Suprapubic skin (tissue), 4 donors: Measurements from ENCODE around the gene MCM9. TPM values are rescaled to one million over a fixed set of nuclear protein-coding genes. Genes with fewer than 3 reads are reported as not detected.
"Not testable (repeated sequence)": the region's sequence is repeated elsewhere in the genome, so short reads cannot be mapped to it uniquely, and the experiment has no call there.

Source experiments
- DNase-seq, 2 donors: peaks; one replicate each; pipeline ENCODE4 v3.0.0-alpha.2; 2019; ENCODE audit warnings: low spot score in 2 of 2
- H3K27ac ChIP-seq: fragments of 200-600 bp; sonication (generic); one replicate; pipeline ENCODE4 v1.5.1; 2019
- H3K27me3 ChIP-seq: fragments of 200-600 bp; sonication (generic); one replicate; pipeline ENCODE4 v1.5.1; 2019
- H3K36me3 ChIP-seq: fragments of 200-600 bp; sonication (generic); one replicate; pipeline ENCODE4 v1.5.1; 2019
- H3K4me1 ChIP-seq: fragments of 200-600 bp; sonication (generic); one replicate; pipeline ENCODE4 v1.5.1; 2019
- H3K4me3 ChIP-seq: fragments of 200-600 bp; sonication (generic); one replicate; pipeline ENCODE4 v1.5.1; 2019; ENCODE audit warnings: mild to moderate bottlenecking
- H3K9me3 ChIP-seq: fragments of 200-600 bp; sonication (generic); one replicate; pipeline ENCODE4 v1.5.1; 2019
- EP300 ChIP-seq: sonication (generic); formaldehyde crosslinking; IDR thresholded peaks from one replicate; pipeline ENCODE4 v1.6.1; 2017; ENCODE audit warnings: antibody characterized with exemption
- POLR2A ChIP-seq, 2 donors: fragments of 450-650 bp; IDR thresholded peaks; one replicate each; pipeline ENCODE4 v1.6.1; 2017; ENCODE audit warnings: antibody characterized with exemption in 2 of 2, mild to moderate bottlenecking in 2 of 2, moderate library complexity in 2 of 2
- POLR2AphosphoS5 ChIP-seq, 3 donors: sonication (generic); formaldehyde crosslinking; IDR thresholded peaks; one replicate each; pipeline ENCODE4 v1.6.1; 2017; ENCODE audit warnings: antibody characterized with exemption in 3 of 3
- WGBS: methylation state at CpG from one replicate; pipeline ENCODE4 v1.1.5; 2018; 5-methylcytosine and 5-hydroxymethylcytosine counted together
- total RNA-seq, 4 donors: library from RNA; depleted of rRNA; stranded (reverse); fragments of >200 nt; gene quantifications; one replicate each; pipeline ENCODE4 v1.1.0, GENCODE V29; 2016
- TF ChIP-seq, protein P1 (sequence below), 2 donors: fragments of 200-600 bp in 1 of 2; fragments of 450-650 bp in 1 of 2; sonication (generic) in 1 of 2; IDR thresholded peaks; one replicate each; pipeline ENCODE4 v1.5.1; 2016 to 2019; ENCODE audit warnings: antibody characterized with exemption in 2 of 2, mild to moderate bottlenecking in 1 of 2, moderate library complexity in 1 of 2

The MCM9 gene
- total RNA-seq, 4 donors from 2014 or later: 19.2 to 37.2 (median 26.8) TPM

DNA sequence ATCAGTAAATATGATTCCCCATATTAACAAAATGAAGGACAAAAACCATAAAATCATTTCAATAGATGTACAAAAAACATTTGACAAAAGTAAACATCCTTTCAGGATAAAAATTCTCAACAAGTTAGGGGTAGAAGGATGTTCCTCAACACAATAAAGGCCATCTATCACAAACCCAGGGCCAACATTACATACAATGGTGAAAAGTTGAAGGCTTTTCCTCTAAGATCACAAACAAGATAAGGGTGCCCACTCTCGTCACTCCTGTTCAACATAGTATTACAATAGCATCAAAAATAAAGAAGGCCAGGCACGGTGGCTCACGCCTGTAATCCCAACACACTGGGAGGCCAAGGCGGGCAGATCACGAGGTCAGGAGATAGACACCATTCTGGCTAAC lies 63.6 kb downstream of the MCM9 start:
- no peaks in the 10 kb centered on the region for H3K4me1 ChIP-seq
- TF ChIP-seq, protein P1, sequence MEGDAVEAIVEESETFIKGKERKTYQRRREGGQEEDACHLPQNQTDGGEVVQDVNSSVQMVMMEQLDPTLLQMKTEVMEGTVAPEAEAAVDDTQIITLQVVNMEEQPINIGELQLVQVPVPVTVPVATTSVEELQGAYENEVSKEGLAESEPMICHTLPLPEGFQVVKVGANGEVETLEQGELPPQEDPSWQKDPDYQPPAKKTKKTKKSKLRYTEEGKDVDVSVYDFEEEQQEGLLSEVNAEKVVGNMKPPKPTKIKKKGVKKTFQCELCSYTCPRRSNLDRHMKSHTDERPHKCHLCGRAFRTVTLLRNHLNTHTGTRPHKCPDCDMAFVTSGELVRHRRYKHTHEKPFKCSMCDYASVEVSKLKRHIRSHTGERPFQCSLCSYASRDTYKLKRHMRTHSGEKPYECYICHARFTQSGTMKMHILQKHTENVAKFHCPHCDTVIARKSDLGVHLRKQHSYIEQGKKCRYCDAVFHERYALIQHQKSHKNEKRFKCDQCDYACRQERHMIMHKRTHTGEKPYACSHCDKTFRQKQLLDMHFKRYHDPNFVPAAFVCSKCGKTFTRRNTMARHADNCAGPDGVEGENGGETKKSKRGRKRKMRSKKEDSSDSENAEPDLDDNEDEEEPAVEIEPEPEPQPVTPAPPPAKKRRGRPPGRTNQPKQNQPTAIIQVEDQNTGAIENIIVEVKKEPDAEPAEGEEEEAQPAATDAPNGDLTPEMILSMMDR (IDR thresholded peaks at IDR 0.05): no peak
- no peak for TF ChIP-seq POLR2AphosphoS5 (IDR thresholded peaks at IDR 0.05)
- no peak for TF ChIP-seq EP300
- no peak for TF ChIP-seq POLR2A (IDR thresholded peaks at IDR 0.05)
- H3K27ac ChIP-seq: no peak overlapping the region
- H3K4me3 ChIP-seq: no peak overlapping the region
- WGBS: 96% methylated on average over 5 of the region's 5 CpGs
- H3K9me3 ChIP-seq: no peaks in the 10 kb centered on the region
- no peaks in the 10 kb centered on the region for H3K27me3 ChIP-seq
- no peak for DNase-seq
- H3K36me3 ChIP-seq: no peaks in the 10 kb centered on the region

GRCh38 chr6:118869894-118870589 lies 64.9 kb downstream of the MCM9 start:
- H3K36me3 ChIP-seq: no peaks in the 10 kb centered on the region
- H3K27me3 ChIP-seq: no peaks in the 10 kb centered on the region
- H3K4me1 ChIP-seq: no peaks in the 10 kb centered on the region
- H3K4me3 ChIP-seq: no peak overlapping the region
- no peak overlapping the region for H3K27ac ChIP-seq
- TF ChIP-seq POLR2A (IDR thresholded peaks at IDR 0.05): no peak
- TF ChIP-seq, protein P1 (IDR thresholded peaks at IDR 0.05): no peak
- TF ChIP-seq EP300: no peak
- no peak for DNase-seq
- 70% methylated on average over 2 of the region's 2 CpGs for WGBS
- no peaks in the 10 kb centered on the region for H3K9me3 ChIP-seq

DNA sequence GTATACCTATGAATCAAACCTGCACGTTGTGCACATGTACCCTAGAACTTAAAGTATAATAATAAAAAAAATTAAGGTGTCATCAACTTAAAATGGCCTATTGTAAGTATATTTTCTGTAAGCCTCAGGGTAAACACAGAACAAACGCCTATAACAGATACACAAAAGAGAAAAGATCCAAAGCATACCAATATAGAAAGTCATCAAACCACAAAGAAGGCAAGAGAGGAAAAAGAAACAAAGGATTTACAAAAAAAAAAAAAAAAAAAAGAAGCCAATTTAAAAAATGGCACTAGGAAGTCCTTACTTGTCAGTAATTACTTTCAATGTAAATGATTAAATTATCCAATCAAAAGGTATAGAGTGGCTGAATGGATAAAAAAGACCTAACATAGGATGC lies 65.6 kb downstream of the MCM9 start:
- no peaks in the 10 kb centered on the region for H3K27me3 ChIP-seq
- no peaks in the 10 kb centered on the region for H3K4me1 ChIP-seq
- TF ChIP-seq POLR2A (IDR thresholded peaks at IDR 0.05) (no peak), POLR2AphosphoS5 (IDR thresholded peaks at IDR 0.05) (no peak), EP300 (no peak)
- TF ChIP-seq, protein P1 (IDR thresholded peaks at IDR 0.05): no peak
- 86% methylated on average over 2 of the region's 2 CpGs for WGBS
- no peaks in the 10 kb centered on the region for H3K36me3 ChIP-seq
- DNase-seq: no peak
- no peak overlapping the region for H3K4me3 ChIP-seq
- H3K27ac ChIP-seq: no peak overlapping the region
- H3K9me3 ChIP-seq: no peaks in the 10 kb centered on the region

- H3K4me1 ChIP-seq, H3K27ac ChIP-seq, H3K9me3 ChIP-seq, H3K36me3 ChIP-seq, H3K4me3 ChIP-seq, H3K27me3 ChIP-seq, DNase-seq: not testable (repeated sequence)
- 97% methylated on average over 2 of the region's 2 CpGs for WGBS
Observed at GRCh38 chr6:118868901-118869300, 66.1 kb downstream of the MCM9 start.

DNA sequence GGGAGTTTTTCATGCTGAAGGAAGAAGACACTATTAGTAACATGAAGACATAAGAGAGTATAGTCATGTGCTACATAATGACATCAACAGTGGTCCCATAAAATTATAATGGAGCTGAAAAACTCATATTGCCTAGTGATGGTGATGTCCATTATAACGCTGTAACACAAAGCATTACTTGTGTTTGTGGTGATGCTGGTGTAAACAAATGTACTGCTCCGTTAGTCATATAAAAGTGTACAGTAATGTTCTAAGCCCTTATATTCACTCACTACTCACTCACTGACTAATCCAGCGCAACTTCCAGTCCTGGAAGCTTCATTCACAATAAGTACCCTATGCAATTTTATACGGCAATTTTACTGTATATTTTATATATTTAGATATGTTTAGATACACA lies 67.8 kb downstream of the MCM9 start:
- Histone ChIP-seq H3K27ac (no peak overlapping the region), H3K4me1 (no peaks in the 10 kb centered on the region), H3K27me3 (no peaks in the 10 kb centered on the region), H3K9me3 (no peaks in the 10 kb centered on the region), H3K36me3 (no peaks in the 10 kb centered on the region), H3K4me3 (no peak overlapping the region)
- no peak for DNase-seq
- 94% methylated on average over 4 of the region's 4 CpGs for WGBS
- TF ChIP-seq POLR2AphosphoS5 (IDR thresholded peaks at IDR 0.05) (no peak), EP300 (no peak), POLR2A (IDR thresholded peaks at IDR 0.05) (no peak)
- TF ChIP-seq, protein P1 (IDR thresholded peaks at IDR 0.05): no peak

- DNase-seq: no peak
- H3K27me3 ChIP-seq: no peaks in the 10 kb centered on the region
- no peak overlapping the region for H3K4me3 ChIP-seq
- WGBS: 70% methylated on average over 2 of the region's 2 CpGs
- no peaks in the 10 kb centered on the region for H3K4me1 ChIP-seq
- H3K36me3 ChIP-seq: no peaks in the 10 kb centered on the region
- no peak for TF ChIP-seq POLR2AphosphoS5 (IDR thresholded peaks at IDR 0.05)
- TF ChIP-seq POLR2A (IDR thresholded peaks at IDR 0.05): no peak
- TF ChIP-seq EP300: no peak
- TF ChIP-seq, protein P1 (IDR thresholded peaks at IDR 0.05): no peak
- no peaks in the 10 kb centered on the region for H3K9me3 ChIP-seq
- no peak overlapping the region for H3K27ac ChIP-seq
Observed at GRCh38 chr6:118865100-118865391, 69.9 kb downstream of the MCM9 start.
